IPS-11a (cell line): ENCODE measurements around the gene TRPM2.

ENCODE experiments used
- H3K4me3 ChIP-seq: one replicate; pipeline ENCODE4 v1.5.1; 2013; ENCODE audit warnings: low read depth, low read length, control low read depth

TRPM2 gene

DNA sequence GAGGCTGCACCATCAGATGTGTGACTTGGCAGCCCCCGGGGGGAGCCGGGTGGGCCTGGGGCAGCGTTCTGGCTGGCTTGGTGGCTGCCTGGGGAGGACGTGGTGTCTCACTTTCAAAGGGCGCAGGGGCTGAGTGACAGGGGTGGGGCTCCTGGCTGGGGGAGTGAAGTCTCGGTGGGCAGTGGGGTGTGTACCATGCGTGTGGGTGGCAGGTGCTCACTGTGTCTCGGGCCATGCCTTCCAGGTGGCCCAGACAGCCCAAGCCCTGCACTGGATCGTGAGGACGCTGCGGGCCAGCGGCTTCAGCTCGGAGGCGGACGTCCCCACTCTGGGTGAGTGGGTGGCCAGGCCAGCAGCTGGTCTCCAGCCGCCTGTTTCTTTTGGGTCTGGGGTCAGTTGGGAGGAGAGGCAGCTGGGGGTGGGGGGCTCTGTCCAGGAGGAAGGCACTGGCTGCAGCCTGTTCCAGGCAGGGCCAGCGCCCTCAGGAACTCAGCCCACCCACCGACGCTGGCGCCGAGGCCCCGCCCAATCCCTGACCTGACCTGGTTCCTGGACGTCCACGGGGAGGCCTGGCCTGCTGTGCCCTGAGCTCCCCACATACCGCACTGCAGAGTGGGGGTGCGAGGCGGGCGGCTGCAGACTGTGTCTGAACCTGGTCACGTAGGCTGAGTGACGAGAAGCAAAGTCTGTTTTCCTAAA is 71.3 kb downstream of the TRPM2 start:
- H3K4me3 ChIP-seq, result no peak overlapping the region

- H3K4me3 ChIP-seq, result no peak overlapping the region
These were observed 72.0 kb downstream of the TRPM2 start for GRCh38 chr21:44425307-44425894.

DNA sequence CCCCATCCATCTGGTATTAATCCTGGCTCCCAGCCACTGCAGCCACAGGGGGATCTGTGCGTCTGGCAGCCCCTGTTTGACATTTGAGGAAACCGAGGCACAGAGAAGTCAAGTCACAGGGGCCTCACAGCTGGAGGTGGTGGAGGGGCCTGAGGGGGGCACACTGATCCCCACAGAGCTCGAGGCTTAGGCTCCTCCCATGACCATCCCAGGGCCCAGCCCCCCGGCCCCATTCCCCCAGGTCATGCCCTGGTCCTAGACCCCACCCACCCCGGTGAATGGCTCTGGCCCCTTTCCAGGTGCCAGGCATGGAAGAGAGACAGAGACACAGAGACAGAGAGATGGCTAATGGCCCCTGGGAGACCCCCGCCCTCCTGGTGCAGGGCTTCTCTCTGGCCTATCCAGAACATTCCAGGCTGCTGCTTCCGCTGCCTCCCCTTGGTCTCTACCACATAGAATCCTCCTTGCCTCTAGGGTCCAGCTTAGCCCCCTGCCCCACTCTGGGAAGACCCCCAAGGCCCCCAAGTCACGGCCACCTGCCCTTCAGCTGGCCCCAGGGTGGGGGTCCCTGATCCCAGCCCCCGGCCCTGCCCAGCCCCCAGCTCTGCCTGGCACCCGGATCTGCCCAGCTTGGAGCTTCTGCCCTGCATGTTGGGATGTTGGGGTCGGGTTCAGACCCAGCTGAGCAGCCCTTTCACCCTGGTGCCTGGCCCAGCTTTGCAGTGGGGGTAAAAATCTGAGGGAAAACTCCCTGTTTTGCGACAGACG is 72.7 kb downstream of the TRPM2 start:
- no peak overlapping the region for H3K4me3 ChIP-seq

DNA sequence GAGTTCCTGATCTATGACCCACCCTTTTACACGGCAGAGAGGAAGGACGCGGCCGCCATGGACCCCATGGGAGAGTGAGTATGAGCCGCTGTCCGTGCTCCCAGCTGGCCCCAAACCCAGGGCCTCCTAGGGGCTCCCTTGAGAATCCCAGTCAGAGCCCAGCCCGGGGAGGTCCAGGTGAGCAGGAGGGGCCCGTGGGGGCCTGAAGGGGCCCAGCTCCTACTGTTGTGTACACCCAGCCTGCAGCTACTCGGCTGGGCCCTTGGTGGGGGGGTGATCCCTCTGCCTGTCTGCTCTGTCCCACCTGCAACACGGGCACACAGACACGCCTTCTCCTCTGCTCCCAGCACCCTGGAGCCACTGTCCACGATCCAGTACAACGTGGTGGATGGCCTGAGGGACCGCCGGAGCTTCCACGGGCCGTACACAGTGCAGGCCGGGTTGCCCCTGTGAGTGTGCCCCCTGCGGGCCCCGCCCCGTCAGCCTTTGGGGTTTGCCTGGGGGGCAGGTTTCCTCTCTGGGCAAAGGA is 73.3 kb downstream of the TRPM2 start:
- no peak overlapping the region for H3K4me3 ChIP-seq

- no peak overlapping the region for H3K4me3 ChIP-seq
These were observed 74.1 kb downstream of the TRPM2 start for GRCh38 chr21:44427241-44428120.

DNA sequence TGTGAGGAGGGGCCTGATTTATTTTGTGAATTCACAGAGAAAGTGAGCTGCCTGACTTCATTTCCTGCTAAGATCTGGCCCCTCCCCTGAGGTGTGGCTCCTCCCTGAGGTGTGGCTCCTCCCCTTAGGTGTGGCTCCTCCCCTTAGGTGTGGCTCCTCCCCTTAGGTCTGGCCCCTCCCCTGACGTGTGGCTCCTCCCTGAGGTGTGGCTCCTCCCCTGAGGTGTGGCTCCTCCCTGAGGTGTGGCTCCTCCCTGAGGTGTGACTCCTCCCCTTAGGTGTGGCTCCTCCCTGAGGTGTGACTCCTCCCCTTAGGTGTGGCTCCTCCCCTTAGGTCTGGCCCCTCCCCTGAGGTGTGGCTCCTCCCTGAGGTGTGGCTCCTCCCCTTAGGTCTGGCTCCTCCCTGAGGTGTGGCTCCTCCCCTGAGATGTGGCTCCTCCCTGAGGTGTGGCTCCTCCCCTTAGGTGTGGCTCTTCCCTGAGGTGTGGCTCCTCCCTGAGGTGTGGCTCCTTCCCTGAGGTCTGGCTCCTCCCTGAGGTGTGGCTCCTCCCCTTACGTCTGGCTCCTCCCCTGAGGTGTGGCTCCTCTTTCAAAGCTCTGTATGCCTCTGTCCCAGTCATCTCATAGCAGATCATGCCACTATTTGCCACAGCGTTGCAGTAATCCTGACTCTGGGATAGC is 75.0 kb downstream of the TRPM2 start:
- no peak overlapping the region for H3K4me3 ChIP-seq

GRCh38 chr21:44429894-44430293 is 76.5 kb downstream of the TRPM2 start:
- no peak overlapping the region for H3K4me3 ChIP-seq

DNA sequence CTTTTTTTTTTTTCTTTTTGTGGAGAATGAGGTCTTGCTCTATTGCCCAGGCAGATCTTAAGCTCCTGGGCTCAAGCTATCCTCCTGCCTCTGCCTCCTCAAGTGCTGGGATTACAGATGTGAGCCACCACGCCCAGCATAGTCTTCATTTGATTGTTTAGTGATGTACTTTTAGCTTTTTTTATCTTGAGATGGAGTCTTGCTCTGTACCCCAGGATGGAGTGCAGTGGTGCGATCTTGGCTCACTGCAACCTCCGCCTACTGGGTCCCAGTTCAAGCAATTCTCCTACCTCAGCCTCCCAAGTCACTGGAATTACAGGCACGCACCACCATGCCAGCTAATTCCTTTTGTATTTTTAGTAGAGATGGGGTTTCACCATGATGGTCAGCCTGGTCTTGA is 77.9 kb downstream of the TRPM2 start:
- H3K4me3 ChIP-seq, result no peak overlapping the region

DNA sequence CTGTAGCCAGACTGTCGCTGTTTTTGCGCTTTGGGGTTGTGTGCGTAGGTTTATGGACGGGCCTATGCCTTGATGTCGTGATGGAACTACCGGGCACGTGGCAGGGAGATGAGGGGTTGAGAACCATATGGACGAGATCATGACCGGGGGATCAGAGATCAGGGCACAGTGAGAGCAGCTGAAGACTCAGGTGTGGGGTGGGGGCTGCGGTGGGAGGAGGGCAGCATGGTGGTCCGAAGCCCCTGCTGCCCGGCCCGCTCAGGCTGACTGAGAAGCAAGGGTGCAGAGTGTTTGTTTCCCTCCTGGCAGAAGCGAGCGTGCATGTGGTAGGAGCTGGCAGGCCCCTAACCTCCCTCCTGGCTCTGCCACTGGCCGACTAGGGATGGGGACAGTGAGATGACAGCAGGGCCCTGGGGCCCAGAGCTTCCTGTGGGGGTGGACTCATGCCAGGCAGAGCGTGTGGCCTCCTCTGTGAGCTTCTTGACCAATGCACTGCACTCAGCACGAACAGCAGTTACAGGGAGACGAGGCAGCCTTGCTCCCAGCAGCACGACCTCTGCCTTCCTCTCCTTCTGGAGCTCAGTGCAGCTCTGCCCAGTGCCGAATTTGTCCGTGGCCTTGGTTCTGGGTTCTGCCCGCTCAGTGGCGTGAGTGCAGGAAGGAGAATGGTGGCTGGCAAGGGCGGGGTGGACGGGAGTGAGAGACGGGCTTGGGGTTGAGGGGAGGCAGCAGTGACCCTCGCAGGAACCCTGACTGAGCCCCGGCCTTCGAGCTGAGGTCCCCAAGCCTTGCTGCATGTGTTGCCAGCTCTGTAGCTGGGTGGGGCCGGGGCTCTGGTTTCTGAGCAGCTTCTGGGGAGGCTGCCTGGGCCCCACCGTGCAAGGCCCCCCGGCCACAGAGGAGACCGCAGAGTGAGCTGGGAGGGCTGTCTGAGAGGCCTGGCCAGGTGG is 79.7 kb downstream of the TRPM2 start:
- no peak overlapping the region for H3K4me3 ChIP-seq

GRCh38 chr21:44433791-44434567 is 80.6 kb downstream of the TRPM2 start:
- no peak overlapping the region for H3K4me3 ChIP-seq

- no peak overlapping the region for H3K4me3 ChIP-seq
These were observed 81.1 kb downstream of the TRPM2 start for GRCh38 chr21:44434568-44434925.

GRCh38 chr21:44434936-44435635 is 81.7 kb downstream of the TRPM2 start:
- H3K4me3 ChIP-seq, result no peak overlapping the region

DNA sequence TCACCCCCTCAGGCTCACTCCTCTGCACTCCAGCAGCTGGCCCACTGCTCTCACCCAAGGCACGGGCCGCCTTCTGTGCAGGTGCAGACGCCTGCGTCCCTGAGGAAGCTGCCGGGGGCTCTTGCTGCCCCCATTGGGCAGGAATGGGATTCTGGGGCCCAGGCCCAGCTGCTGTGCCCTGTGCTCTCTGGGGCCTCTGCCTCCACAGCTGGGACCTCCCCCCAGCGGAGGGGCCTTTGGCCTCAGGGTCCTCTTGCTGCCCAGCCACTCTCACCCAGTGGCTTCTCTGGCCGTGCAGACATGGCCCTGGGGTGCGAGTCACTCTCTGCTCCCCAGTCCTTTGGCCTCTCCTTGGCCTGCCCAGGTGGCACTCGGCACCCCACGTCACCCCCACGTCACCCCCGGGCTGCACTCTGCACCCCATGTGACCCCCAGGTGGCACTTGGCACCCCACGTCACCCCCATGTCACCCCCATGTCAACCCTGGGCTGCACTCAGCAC is 82.7 kb downstream of the TRPM2 start:
- H3K4me3 ChIP-seq, result no peak overlapping the region

- no peak overlapping the region for H3K4me3 ChIP-seq
These were observed 83.5 kb downstream of the TRPM2 start for GRCh38 chr21:44436958-44437357.

- no peak overlapping the region for H3K4me3 ChIP-seq
These were observed 83.9 kb downstream of the TRPM2 start for GRCh38 chr21:44437371-44437695.

DNA sequence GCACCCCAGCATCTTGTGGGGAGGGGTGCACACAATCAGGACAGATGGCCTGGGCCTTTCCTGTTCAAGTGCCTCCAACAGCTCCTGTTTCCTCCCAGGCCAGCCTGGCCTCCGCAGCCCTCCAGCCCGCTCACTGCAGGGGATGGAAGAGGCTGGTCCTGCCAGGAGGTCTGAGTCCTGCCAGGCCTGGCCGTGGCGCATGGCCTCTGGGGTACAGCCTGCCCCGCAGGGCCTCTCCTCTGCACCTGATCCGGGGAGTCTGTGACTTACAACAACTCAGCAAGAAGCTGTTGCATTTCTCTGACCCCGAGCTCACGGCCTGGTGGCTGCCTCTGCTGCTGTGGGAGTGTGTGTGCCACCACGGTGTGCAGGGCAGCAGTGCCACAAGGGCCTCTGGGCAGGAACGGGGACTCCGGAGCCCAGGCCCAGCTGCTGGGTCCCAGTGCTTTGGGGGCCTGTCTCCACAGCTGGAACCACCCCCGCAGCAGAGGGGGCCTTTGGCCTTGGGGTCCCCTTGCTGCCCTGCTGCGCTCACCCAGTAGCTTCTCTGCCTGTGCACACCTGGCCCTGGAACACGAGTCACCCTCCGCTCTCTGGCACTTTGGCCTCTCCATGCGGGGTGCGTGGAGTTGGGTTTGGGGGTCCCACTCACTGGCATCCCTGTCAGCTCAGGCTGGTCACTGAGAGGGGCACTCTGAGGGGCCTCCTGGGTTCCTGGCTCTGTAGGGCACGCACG is 84.4 kb downstream of the TRPM2 start:
- no peak overlapping the region for H3K4me3 ChIP-seq

GRCh38 chr21:44438531-44439210 is 85.2 kb downstream of the TRPM2 start:
- no peak overlapping the region for H3K4me3 ChIP-seq
